Measurements from ENCODE around the gene UAP1L1.

DNA sequence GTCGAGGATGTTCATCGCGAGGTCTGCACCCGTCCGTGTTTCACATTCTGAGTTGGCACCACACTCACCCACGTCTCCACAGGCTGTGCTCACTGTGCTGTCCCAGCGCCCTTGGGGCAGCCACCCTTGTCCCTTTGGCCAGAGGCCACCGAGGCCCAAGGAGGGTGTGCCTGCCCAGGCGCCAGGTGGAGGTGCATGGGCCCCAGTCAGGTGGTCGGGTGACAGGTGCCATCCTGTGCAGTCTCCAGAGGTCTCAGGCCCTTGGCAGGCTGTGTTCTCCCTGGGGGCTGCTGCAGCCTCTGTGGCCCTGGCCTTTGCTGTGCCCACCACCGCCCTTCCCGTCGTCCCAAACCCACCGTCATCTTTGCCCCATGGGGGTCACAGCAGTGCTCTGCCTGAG is 21.9 kb downstream of the UAP1L1 start:
- TF ChIP-seq, protein P1, sequence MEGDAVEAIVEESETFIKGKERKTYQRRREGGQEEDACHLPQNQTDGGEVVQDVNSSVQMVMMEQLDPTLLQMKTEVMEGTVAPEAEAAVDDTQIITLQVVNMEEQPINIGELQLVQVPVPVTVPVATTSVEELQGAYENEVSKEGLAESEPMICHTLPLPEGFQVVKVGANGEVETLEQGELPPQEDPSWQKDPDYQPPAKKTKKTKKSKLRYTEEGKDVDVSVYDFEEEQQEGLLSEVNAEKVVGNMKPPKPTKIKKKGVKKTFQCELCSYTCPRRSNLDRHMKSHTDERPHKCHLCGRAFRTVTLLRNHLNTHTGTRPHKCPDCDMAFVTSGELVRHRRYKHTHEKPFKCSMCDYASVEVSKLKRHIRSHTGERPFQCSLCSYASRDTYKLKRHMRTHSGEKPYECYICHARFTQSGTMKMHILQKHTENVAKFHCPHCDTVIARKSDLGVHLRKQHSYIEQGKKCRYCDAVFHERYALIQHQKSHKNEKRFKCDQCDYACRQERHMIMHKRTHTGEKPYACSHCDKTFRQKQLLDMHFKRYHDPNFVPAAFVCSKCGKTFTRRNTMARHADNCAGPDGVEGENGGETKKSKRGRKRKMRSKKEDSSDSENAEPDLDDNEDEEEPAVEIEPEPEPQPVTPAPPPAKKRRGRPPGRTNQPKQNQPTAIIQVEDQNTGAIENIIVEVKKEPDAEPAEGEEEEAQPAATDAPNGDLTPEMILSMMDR (IDR thresholded peaks at IDR 0.05) = no peak
- TF ChIP-seq POLR2A (IDR thresholded peaks at IDR 0.05) = no peak

Measured in testis (tissue), 2 donors.